KMS-11 (cell line): ENCODE results near the gene USF2.

Experiments
- H2AFZ ChIP-seq: fragments of 200-600 bp; sonication (generic); 2 replicates; pipeline ENCODE4 v1.6.1; 2016; ENCODE audit warnings: antibody characterized with exemption, mixed run types, low read depth
- H3K27ac ChIP-seq: fragments of 200-600 bp; sonication (generic); 2 replicates; pipeline ENCODE4 v1.6.1; 2016; ENCODE audit warnings: mild to moderate bottlenecking, mixed run types
- H3K27me3 ChIP-seq: fragments of 200-600 bp; sonication (generic); 2 replicates; pipeline ENCODE4 v1.6.1; 2017; ENCODE audit warnings: mild to moderate bottlenecking, low read depth, mixed run types, moderate library complexity; ENCODE audit not compliant: insufficient read depth
- H3K36me3 ChIP-seq: fragments of 200-600 bp; sonication (generic); 2 replicates; pipeline ENCODE4 v1.6.1; 2017; ENCODE audit warnings: mild to moderate bottlenecking, mixed run types; ENCODE audit not compliant: insufficient read depth
- H3K4me1 ChIP-seq: fragments of 200-600 bp; sonication (generic); 2 replicates; pipeline ENCODE4 v1.6.1; 2016; ENCODE audit warnings: mild to moderate bottlenecking, low read depth, mixed run types; ENCODE audit not compliant: poor library complexity, severe bottlenecking
- H3K4me2 ChIP-seq: fragments of 200-600 bp; sonication (generic); 2 replicates; pipeline ENCODE4 v1.7.0; 2016; ENCODE audit warnings: mild to moderate bottlenecking, mixed run types
- H3K4me3 ChIP-seq: fragments of 200-600 bp; sonication (generic); IDR thresholded peaks from 2 replicates; pipeline ENCODE4 v1.6.1; 2017; ENCODE audit warnings: low read depth, low read length, mixed read lengths; ENCODE audit not compliant: insufficient read depth
- H3K79me2 ChIP-seq: fragments of 200-600 bp; sonication (generic); 2 replicates; pipeline ENCODE4 v1.6.1; 2016; ENCODE audit warnings: low read depth, mixed run types; ENCODE audit not compliant: insufficient read depth
- H3K9ac ChIP-seq: fragments of 200-600 bp; sonication (generic); 2 replicates; pipeline ENCODE4 v1.6.1; 2016; ENCODE audit warnings: mild to moderate bottlenecking, mixed run types
- H4K20me1 ChIP-seq: fragments of 200-600 bp; sonication (generic); 2 replicates; pipeline ENCODE4 v1.6.1; 2016; ENCODE audit warnings: mild to moderate bottlenecking, mixed run types; ENCODE audit not compliant: insufficient read depth
- TF ChIP-seq, protein P1 (sequence below): fragments of 200-600 bp; sonication (generic); conservative IDR thresholded peaks from 2 replicates; pipeline ENCODE4 v1.6.1; 2017; ENCODE audit warnings: low read depth, mild to moderate bottlenecking, antibody characterized with exemption, low read length, moderate library complexity, mixed read lengths

The USF2 gene

DNA sequence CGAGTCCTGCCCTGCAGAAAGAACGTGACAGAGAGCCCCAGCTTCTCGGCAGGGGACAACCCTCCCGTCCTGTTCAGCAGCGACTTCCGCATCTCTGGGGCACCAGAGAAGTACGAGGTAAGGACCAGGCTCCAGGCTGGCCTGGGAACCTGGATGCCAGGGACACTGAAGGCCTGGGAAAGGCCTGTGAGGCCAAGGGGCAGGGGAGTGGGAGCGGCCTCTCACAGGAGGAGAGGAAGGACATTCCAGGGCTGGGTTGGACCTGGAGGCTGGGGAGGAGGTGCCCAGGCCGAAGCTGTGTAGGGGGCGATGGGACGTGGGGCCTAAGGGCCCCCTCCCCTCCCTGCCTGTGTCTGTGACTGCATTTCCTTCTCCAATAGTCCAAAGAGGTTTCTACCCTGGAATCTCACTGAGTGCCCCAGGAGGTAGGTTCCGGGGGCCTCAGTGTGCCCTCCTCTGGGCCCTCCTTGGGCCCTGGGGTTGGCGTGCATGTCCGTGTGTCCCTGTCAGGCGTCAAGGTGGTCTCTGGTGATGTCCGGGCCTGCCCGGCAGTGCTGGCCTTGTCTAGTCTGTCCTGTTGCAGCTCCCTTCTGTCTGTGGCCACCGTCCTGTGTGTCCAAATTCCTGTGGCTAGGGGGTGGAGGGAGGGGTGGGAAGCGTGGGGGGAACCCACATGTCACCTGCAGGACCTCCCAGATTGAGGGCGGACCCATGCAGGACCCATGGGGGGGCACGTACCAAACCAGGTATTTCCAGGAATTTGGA lies 43.3 kb downstream of the USF2 start:
- Histone ChIP-seq H3K36me3 (no peaks in the 10 kb centered on the region), H3K79me2 (no peaks in the 10 kb centered on the region), H4K20me1 (no peaks in the 10 kb centered on the region), H2AFZ (no peak overlapping the region), H3K4me3 (no peak overlapping the region), H3K27me3 (peaks cover 33% of the 10 kb centered on the region; the same call in 1 of the 2 replicates), H3K27ac (no peak overlapping the region), H3K4me1 (no peaks in the 10 kb centered on the region), H3K9ac (no peak overlapping the region), H3K4me2 (no peak overlapping the region)
- TF ChIP-seq, protein P1, sequence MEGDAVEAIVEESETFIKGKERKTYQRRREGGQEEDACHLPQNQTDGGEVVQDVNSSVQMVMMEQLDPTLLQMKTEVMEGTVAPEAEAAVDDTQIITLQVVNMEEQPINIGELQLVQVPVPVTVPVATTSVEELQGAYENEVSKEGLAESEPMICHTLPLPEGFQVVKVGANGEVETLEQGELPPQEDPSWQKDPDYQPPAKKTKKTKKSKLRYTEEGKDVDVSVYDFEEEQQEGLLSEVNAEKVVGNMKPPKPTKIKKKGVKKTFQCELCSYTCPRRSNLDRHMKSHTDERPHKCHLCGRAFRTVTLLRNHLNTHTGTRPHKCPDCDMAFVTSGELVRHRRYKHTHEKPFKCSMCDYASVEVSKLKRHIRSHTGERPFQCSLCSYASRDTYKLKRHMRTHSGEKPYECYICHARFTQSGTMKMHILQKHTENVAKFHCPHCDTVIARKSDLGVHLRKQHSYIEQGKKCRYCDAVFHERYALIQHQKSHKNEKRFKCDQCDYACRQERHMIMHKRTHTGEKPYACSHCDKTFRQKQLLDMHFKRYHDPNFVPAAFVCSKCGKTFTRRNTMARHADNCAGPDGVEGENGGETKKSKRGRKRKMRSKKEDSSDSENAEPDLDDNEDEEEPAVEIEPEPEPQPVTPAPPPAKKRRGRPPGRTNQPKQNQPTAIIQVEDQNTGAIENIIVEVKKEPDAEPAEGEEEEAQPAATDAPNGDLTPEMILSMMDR: no peak

DNA sequence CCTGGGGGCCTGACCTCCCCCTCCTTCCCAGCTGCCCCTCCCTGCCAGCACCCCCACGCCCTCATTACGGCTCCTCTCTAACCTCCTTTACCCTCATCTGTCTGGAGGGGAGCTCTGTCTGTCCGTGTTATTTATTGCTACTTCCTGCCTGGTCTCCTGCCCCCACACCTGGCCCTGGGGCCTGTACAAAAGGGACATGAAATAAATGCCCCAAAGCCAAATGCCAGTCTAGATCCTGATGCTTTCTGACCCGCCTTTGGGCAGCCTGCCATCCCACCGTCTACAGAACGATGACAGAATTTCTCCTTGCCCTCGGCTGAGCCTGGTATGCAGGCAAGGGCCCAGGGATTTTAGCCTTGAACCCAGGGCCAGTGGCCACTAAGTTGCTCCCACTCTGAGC lies 44.8 kb downstream of the USF2 start:
- H3K4me1 ChIP-seq: no peaks in the 10 kb centered on the region
- TF ChIP-seq, protein P1: no peak
- H3K27me3 ChIP-seq: peaks cover 28% of the 10 kb centered on the region; the same call in 1 of the 2 replicates
- H3K27ac ChIP-seq: no peak overlapping the region
- H3K4me2 ChIP-seq: no peak overlapping the region
- H3K36me3 ChIP-seq: no peaks in the 10 kb centered on the region
- no peak overlapping the region for H2AFZ ChIP-seq
- no peaks in the 10 kb centered on the region for H3K79me2 ChIP-seq
- H3K9ac ChIP-seq: no peak overlapping the region
- no peak overlapping the region for H3K4me3 ChIP-seq
- H4K20me1 ChIP-seq: no peaks in the 10 kb centered on the region

DNA sequence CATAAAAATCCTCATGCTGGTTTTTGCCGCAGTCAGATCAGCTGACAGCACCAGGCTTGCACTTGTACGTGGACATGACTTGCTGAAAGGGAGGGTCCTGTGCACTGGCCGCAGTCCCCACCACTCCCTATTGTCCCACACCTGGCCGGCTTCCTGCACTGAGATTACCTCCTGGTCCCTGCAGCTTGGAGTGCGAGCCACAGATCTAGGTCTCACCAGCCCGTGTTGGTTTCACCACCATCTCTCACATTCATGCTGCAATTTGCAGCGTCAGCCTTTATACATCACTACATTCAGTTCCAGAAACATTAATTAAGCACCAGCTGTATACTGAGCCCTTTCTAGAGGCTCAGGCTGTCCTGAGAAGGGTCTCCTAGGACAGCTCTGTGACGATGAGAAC lies 45.3 kb downstream of the USF2 start:
- Histone ChIP-seq H3K9ac (no peak overlapping the region), H3K4me1 (no peaks in the 10 kb centered on the region), H3K4me2 (no peak overlapping the region), H4K20me1 (no peaks in the 10 kb centered on the region), H3K27me3 (peaks cover 24% of the 10 kb centered on the region; the same call in 1 of the 2 replicates), H2AFZ (no peak overlapping the region), H3K27ac (no peak overlapping the region), H3K79me2 (no peaks in the 10 kb centered on the region), H3K4me3 (no peak overlapping the region), H3K36me3 (no peaks in the 10 kb centered on the region)
- TF ChIP-seq, protein P1: no peak

DNA sequence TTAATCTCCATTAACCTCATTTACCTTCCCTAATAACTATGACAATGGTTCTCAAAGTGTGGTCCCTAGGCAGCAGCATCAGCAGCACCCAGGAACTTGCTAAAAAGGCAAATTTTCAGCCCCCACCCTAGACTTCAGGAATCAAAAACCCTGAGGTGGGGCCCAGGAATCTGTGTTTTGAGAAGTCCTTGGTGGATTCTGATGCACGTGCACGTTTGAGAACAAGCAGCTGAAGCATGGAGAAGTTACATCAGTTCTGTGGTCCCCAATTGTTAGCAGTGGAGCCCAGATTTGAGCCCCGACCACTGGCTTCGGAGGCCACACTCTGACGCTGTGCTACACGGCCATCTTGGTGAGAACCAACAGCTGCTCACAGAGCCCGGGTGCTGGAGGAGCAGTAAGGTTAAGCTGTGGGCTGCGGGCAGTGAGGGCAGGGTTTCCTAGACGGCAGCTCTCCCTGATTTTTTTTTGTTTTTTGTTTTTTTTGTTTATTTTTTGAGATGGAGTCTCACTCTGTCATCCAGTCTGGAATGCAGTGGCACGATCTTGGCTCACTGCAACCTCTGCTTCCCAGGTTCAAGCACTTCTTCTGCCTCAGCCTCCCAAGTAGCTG lies 46.2 kb downstream of the USF2 start:
- Histone ChIP-seq H2AFZ (no peak overlapping the region), H3K79me2 (no peaks in the 10 kb centered on the region), H3K4me3 (no peak overlapping the region), H3K27ac (no peak overlapping the region), H3K4me1 (no peaks in the 10 kb centered on the region), H3K9ac (no peak overlapping the region), H3K27me3 (peaks cover 17% of the 10 kb centered on the region; the same call in 1 of the 2 replicates), H4K20me1 (no peaks in the 10 kb centered on the region), H3K36me3 (no peaks in the 10 kb centered on the region), H3K4me2 (no peak overlapping the region)
- TF ChIP-seq, protein P1: no peak
